RCC 7860 (cell line): ENCODE results near the gene ZFP69.
"Not testable (repeated sequence)": the region's sequence is repeated elsewhere in the genome, so short reads cannot be mapped to it uniquely, and the experiment has no call there.

Source experiments
- DNase-seq: peaks from one replicate; pipeline ENCODE4 v3.0.0-alpha.2; 2015; ENCODE audit warnings: low spot score
- FAIRE-seq: peaks from 2 replicates; lab custom pipeline; 2012; peaks lifted over from hg19 to GRCh38; lab: Jason Lieb, UNC

Gene ZFP69

DNA sequence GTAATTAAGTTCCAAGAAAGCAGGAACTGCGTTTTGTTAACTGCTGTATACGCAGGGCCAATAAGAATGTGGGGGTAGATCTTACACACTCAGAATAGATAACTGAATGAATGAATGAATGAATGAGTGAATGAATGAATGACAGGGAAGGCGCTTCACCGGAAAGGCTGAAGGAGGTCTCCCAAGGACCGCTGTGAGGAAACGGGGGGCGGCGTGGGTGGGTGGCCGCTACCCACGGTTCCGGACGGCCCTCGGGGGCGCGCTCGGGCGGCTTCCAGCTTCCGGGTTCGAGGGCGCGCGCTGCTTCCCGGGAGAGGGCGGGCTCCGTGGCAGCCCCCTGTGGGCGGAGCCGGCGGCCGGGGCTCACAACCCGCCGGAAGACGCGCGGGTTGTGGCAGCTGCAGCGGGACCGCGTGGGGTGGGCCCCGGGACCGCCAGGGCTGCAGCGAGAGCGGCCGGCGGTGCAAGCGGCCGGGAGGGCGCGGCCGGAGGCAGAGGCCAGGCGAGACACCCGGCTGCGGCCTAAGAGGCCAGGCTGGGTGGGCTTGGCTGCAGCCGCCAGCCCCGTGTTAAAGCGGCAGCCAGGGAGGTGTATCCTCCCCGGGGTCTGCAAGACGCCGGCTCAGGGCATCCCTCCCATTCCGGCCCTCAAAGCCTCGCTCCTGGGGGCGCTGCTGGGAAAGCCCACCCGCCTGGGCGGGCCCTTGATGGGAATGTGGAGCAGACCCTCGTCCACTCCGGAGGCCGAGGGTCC is at the start of gene ZFP69:
Gene ZFP69 (plus strand): TSS at position 367 of the 754 bp plus-strand sequence. CDS start 2,072 bp downstream, outside the sequence.
- no peak for FAIRE-seq
- no peak for DNase-seq

DNA sequence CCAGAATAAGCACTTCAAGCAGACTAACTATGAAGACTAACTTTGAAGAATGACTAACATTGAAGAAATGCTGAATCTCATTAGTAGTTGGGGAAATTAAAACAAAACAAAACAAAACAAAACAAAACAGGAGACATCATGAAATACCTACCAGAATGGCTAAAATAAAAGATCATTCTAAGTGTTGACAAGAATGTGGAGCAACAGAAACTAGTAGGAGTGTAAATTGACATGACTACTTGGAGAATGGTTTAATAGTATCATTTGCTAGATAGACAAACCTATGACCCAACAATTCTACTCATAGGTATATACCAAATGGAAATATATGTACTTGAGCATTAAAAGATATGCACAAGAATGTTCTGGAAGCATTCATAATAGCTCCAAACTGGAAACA is 45.7 kb upstream of the ZFP69 start:
- FAIRE-seq: no peak
- DNase-seq: no peak

DNA sequence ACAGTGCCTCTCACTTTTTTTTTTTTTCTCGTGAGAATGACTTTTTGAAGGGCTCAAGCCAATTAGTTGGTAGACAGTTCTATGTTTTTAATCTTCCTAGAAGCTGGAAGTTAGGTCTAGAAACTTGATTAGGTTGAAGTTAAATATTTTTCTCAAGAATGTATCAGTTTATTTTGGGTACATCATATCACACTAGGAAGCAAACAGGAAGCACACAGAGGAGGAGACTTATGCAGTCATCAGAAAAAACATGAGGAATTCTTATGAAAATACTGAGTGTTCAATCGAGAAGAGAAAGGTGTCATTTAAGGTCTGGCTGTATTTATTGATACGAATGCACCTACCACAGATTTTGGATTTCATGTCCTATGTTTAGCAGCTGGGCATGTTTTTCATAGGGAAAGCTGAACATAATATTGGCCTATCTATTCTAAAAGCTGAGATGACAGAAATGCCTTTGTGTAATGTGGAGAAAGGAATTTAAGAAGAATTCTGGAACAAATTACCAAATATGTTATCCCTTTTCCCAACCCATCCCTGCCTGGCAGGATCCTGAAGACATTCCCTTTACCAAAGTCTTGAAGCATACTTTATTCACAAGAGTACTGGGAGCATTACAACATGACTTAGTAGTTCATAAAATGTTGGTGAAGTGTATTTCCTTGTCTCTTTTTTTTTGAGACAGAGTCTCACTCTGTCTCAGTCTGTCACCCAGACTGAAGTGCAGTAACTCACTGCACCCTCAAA is 44.3 kb upstream of the ZFP69 start:
- no peak for FAIRE-seq

DNA sequence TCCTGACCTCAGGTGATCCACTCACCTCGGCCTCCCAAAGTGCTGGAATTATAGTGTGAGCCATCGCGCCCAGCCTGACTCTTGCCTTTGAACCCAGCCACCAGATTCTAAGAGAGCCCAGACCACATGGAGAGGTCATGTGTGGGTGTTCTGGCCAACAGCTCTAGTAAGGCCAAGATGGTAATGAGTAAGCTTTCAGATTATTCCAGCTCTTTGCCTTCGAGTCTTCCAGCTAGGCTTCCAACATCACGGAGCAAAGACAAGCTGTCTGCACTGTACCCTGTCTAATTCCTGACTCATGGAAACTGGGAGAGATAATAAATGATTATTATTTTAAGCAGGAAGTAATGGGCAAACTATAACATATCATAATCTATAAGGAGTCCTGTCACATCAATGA is 41.6 kb upstream of the ZFP69 start:
- no peak for FAIRE-seq

More for the DNA sequence above, 44.3 kb upstream of the ZFP69 start:
- DNase-seq: no peak

DNA sequence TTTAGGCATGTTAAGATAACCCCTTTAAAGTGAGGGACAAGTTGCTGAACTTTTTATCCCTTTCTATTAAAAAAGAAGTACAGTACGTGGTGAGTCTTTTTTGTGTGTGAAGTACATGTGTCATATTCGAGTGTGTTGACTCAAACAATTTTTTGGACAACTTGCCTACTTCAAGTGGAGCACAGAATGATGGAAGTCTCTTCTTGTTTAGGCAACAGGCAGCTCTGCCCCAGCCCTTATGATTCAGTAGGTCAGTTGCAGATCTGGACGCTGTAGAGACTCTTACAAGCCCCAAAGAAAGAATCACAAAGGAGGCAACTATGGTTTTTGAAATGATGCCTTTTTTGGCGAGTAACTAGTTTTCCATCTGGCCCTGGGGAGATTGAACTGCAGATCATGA is 41.2 kb upstream of the ZFP69 start:
- DNase-seq (no peak), FAIRE-seq (no peak)

More for the DNA sequence above, 41.6 kb upstream of the ZFP69 start:
- no peak for DNase-seq

DNA sequence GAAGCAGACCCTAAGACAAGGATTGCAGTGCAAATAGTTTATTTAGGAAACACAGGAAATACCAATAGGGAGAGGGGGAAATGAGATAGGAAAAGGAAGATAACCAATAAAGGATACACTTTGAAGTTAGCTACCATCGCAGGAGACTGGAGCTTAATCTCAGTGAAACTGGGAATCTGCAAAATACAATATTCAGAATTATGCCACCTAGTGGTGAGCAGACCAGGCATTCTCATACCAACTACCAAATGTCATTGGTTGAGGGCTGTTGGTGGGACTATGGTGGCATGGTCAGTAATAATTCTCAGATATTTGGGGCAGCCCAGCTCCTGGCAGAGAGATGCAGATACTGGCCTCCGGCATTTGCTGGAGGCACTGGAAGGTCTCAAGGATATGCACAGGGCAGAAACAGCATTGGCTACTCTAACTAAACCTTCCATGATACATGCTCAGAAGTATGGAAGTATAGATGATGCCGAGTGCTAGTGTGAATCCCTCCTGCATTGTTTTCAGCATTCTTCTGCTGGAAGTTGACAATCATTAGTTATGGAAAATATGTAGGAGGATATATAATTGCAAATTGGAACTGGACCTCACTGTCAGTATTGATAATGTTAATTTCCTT is 38.6 kb upstream of the ZFP69 start:
- DNase-seq (no peak), FAIRE-seq (no peak)

DNA sequence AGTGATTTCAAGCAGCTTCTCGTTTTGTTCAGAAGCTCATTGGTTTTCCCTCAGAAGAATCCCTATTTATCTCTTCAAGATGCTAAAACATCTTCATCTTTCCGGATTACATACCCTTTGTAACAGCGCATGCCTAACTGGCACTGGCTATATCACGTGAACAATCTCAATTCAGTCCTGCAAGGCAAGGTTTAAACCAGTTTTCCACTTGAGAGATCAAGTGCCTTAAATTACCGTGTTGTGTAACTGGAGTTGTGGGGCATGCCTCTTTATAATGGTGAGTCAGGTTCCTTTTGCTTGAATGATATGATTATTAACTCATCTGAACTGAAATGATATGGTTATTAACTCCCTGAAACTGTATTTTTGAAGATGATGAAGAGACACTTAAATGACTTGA is 37.8 kb upstream of the ZFP69 start:
- no peak for FAIRE-seq
- DNase-seq: no peak

DNA sequence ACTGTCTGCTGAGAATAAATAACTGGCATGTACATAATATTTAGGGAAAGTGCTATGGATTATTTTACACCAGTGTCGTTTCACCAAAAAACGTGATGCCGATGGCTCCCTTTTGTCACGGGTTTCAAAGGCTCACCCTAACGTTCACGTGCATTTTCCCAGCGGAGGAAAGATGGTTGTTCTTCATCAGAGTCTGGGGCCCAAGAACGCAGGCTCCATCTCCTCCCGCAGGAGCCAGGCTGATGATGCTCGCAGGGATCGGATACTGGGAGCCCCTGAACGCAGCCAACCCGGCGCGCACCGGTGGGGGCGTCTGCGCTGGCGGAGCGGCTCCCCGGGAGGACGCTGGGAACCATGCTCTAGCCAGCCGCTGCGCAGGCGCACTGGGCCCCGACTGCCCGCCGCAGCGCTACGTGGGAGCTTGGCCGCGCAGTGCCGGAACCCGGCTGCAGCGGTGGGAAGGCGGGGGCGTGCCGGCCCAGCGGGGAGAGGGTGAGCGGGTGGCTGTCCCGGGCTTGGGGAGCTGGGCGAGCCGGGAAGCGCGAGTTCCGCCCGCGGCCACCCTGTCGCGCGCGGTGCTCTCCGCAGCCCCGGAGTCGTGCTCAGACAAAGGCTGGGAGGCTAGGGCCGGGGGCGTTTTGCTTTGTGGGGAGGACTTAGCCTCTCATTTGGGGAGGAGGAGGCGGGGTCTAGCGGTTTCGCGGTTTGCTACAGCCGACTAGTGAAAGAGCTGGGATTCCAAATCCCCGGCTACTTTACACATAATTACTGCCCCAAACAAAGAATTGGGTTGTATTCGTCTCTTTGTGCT is 27.2 kb upstream of the ZFP69 start, which contains the start of gene ZFP69B:
Gene ZFP69B (plus strand): TSS at position 793 of the 811 bp plus-strand sequence. CDS start 486 bp downstream, outside the sequence.
- DNase-seq (peak; percentile 78), FAIRE-seq (no peak)

DNA sequence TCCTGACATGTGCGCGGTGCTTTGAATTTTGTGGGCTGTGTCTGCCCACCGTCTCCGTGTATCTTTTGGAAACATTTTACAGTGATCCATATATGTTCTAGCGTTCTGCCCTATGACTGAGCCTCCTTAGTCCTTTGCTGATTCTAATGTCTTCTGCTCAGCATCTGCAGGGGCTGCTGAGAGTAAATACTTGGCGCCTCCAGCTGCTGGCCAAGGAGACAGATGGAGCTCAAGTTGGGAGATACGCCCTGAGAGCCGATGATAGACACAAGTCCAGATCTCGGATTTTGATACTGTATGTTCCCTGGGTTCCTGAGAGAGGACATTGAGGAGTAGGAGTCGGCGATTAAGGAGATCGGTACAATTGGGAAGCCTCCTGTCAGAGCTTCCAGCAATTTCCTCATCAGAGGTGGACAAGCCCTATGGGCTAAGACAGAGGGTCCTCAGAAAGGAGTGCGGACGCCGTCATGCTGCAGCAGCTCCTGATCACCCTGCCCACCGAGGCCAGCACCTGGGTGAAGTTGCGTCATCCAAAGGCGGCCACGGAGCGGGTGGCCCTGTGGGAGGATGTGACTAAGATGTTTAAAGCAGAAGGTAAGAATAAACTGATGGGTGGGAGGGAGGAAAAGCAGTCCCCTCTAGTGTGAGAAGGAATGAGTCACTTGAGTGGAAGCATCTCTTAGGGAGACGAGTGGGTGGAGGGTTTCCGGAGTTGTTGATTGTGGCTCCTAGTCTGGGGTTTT is 26.4 kb upstream of the ZFP69 start:
- no peak for FAIRE-seq
- peak; percentile 59 for DNase-seq

DNA sequence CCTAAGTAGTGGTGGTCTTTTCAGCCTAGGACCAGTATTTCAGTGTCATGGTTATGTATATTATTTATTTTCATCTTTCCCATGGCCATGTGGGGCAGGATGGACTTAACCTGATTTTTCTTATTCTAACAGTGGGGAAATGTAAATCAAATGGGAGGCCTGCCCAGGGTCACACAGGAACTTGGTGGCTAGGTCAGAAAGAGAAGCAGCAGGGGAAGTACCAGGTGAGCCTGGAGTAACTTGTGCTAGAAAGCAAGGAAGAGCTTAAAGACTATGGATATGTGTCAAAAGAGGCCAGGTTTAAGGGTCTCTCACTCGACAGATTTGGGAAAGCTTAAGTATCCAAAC is 25.9 kb upstream of the ZFP69 start:
- FAIRE-seq (no peak), DNase-seq (no peak)

DNA sequence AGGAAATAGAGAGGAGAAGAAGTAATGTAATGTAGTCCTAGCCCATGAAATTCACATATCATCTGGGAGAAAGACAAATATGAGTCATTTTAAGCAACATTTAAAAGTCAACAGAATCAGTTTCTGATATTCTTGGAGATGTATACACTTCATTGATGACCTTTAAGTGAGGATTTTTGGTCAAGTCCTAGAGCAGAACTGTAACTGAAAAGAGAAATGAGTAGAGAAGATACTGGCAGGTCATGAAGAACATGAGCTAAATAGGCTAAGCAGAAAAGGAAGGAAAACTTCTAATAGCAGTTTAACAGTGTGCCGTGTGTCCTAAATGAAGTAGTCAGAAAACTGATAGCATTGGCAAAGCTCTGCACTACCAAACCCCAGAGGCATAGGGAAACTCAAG is 22.2 kb upstream of the ZFP69 start:
- FAIRE-seq (no peak), DNase-seq (no peak)

DNA sequence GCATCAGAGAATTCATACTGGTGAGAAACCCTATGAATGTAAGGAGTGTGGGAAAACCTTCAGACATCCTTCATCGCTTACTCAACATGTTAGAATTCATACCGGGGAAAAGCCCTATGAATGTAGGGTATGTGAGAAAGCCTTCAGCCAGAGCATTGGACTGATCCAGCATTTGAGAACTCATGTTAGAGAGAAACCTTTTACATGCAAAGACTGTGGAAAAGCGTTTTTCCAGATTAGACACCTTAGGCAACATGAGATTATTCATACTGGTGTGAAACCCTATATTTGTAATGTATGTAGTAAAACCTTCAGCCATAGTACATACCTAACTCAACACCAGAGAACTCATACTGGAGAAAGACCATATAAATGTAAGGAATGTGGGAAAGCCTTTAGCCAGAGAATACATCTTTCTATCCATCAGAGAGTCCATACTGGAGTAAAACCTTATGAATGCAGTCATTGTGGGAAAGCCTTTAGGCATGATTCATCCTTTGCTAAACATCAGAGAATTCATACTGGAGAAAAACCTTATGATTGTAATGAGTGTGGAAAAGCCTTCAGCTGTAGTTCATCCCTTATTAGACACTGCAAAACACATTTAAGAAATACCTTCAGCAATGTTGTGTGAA is 14.0 kb upstream of the ZFP69 start:
- FAIRE-seq (no peak), DNase-seq (no peak)

DNA sequence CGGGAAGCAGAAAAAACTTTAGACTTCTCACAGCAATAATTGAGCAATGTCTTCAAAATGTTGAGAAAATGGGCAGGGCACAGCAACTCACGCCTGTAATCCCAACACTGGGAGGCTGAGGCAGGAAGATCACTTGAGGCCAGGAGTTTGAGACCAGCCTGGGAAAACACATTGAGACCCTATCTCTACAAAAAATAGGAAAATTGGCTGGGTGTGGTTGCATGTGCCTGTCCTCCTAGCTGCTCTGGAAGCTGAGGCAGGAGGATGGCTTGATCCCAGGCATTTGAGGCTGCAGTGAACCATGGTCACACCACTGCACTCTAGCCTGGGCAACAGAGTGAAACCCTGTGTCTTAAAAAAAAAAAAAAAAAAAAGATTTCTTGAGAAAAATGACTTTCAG is 7.8 kb upstream of the ZFP69 start:
- DNase-seq: no peak
- FAIRE-seq: no peak

DNA sequence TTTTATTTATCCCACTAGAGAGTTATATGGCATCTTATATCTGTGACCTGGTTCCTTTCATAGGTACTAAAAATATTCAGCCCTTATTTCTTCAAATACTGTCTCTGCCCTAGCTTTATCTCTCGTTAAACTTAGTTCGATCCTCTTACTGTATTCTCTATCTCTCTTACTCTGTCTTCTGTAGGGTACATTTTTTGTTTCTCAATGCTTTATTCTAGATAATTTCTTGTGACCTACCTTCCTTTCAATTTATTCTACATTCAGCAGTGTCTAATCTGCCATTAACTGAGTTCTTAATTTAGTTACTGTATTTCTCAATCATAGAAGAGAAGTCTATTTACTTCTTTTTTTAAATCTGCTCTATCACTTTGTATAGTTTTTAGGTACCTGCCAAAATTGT is 1.8 kb upstream of the ZFP69 start:
- FAIRE-seq (no peak), DNase-seq (no peak)

DNA sequence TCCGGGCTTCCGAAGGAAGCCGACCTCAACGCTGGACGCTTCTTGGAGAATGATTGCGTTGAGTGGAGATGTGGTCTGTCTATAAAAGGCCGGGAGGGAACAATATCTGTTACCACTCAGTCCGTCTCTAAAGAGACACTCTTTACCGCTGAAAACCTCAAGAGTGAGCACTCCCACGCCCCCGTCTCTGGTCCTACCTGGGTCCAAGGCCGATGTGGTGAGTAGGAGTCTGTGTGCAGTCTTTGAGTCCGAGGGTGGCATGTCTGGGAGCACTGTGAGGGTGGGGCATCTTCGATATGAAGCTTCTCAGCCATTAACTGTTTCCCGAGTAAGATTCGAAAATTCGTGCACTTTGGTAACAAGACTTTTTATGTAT is 576 bp downstream of the ZFP69 start:
- no peak for FAIRE-seq
- no peak for DNase-seq

DNA sequence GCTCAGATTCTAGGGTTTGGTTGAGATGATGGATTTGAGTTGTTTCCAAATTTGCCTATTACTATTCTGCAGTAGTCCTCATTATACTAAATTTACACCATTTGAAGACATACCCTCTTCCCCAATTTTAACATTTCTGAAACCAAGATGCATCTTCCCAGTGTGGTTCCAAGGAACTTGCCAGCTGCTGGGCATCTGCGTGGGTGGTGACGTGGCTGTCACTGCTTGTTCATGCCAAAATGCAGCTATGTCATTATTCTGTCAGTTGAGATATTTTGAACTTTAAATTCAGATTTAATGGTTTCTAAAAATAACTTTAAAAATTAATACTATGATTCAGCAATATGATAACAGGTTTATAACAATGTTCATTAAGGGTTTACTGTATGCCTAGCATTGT is 1.2 kb downstream of the ZFP69 start:
- DNase-seq (no peak), FAIRE-seq (no peak)

DNA sequence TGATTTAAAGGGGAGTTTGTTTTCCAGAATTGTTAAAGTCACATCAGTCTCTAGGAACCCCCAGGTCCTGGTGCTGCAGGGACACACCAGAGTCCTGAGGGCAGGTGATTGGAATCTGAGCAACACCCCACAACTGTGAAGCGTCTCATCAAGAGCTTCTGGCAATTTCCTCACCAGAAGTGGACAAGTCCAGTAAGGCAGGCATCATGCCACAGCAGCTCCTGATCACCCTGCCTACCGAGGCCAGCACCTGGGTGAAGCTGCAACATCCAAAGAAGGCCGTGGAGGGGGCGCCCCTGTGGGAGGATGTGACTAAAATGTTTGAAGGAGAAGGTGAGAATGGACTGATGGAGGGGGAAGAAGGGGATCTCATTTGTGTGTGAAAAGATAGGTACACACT is 2.1 kb downstream of the ZFP69 start:
- DNase-seq: no peak
- FAIRE-seq: no peak

DNA sequence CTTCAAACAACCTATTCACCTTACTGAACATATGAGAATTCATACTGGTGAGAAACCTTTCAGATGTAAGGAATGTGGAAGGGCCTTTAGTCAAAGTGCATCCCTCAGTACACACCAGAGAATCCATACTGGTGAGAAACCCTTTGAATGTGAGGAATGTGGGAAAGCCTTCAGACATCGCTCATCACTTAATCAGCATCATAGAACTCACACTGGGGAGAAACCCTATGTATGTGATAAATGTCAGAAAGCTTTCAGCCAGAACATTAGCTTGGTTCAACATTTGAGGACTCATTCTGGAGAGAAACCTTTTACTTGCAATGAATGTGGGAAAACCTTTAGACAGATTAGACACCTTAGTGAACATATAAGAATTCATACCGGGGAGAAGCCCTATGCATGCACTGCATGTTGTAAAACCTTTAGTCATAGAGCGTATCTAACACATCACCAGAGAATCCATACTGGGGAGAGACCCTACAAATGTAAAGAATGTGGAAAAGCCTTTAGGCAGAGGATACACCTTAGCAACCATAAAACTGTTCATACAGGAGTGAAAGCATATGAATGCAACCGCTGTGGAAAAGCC is 18.3 kb downstream of the ZFP69 start:
- FAIRE-seq: no peak

DNA sequence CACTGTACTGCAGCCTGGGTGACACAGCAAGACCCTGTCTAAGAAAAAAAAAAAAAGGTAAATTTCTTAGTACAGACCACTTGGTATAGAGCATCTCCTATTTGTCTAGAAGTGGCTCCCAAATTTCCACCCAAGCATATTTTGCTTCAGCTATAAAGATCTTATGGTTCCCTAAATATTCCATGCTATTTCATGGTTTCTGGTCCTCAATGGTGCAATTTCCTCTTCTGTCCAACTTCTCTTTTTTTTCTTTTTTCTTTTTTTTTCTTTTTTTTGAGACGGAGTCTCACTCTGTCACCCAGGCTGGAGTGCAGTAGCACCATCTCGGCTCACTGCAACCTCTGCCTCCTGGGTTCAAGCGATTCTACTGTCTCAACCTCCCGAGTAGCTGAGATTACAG is 25.6 kb downstream of the ZFP69 start:
- FAIRE-seq, DNase-seq: not testable (repeated sequence)

More for the DNA sequence above, 18.3 kb downstream of the ZFP69 start:
- DNase-seq: no peak
